Measurements from ENCODE around the gene RPL39.
A peak's percentile ranks its signal among the peaks of the same experiment; 100 is the strongest.
"Not testable (repeated sequence)": the region's sequence is repeated elsewhere in the genome, so short reads cannot be mapped to it uniquely, and the experiment has no call there.

Gene RPL39

DNA sequence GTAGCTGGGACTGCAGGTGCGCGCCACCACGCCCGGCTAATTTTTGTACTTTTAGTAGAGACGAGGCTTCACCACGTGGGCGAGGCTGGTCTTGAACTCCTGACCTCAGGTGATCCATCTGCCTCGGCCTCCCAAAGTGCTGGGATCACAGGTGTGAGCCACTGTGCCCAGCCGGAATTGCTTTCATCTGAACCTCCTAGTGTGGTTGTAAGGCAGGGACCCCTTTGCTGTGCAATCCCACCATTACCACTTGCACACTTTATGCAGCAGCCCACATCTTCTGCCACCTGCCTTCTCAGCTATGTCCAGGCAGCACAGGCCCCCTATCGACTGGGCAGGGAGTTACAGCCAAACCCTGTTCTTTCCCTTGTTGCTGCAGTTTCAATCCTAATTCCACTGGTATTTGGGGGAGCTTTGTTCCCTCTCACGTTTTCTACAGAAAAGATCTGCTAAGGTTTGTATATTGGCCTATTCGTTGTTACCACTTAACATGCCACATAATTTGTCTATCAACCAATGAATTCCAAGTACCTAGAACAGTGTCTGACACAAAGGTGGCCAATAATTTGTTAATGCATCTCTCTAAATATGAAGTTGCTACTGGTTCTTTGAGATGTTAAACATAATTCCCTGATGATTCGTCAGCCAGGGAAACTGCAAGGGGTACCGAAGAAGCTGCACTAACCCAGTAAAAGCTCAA is 6.5 kb downstream of the RPL39 start:
- peak overlapping the region; percentile 21 for H3K4me3 ChIP-seq (ENCODE audit: low read depth, low read length)
- TF ChIP-seq MAX (IDR thresholded peaks at IDR 0.05; ENCODE audit: low read depth, low read length) (no peak), MYC (IDR thresholded peaks at IDR 0.05; ENCODE audit: low read depth, low read length) (no peak), POLR2A (IDR thresholded peaks at IDR 0.05; ENCODE audit: extremely low read depth, insufficient read length) (no peak)
- TF ChIP-seq, protein P1, sequence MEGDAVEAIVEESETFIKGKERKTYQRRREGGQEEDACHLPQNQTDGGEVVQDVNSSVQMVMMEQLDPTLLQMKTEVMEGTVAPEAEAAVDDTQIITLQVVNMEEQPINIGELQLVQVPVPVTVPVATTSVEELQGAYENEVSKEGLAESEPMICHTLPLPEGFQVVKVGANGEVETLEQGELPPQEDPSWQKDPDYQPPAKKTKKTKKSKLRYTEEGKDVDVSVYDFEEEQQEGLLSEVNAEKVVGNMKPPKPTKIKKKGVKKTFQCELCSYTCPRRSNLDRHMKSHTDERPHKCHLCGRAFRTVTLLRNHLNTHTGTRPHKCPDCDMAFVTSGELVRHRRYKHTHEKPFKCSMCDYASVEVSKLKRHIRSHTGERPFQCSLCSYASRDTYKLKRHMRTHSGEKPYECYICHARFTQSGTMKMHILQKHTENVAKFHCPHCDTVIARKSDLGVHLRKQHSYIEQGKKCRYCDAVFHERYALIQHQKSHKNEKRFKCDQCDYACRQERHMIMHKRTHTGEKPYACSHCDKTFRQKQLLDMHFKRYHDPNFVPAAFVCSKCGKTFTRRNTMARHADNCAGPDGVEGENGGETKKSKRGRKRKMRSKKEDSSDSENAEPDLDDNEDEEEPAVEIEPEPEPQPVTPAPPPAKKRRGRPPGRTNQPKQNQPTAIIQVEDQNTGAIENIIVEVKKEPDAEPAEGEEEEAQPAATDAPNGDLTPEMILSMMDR (IDR thresholded peaks at IDR 0.05; ENCODE audit: low read depth, low read length): peak; percentile 59
- peak; percentile 68 for DNase-seq (ENCODE audit: low read depth)

- DNase-seq (ENCODE audit: low read depth): peak; percentile 60
- H3K4me3 ChIP-seq (ENCODE audit: low read depth, low read length): no peak overlapping the region
- no peak for TF ChIP-seq MAX (IDR thresholded peaks at IDR 0.05; ENCODE audit: low read depth, low read length)
- TF ChIP-seq, protein P1 (IDR thresholded peaks at IDR 0.05; ENCODE audit: low read depth, low read length): no peak
- TF ChIP-seq POLR2A (IDR thresholded peaks at IDR 0.05; ENCODE audit: extremely low read depth, insufficient read length): no peak
- TF ChIP-seq MYC (IDR thresholded peaks at IDR 0.05; ENCODE audit: low read depth, low read length): no peak
Observed at GRCh38 chrX:119783026-119783425, 8.4 kb downstream of the RPL39 start.

DNA sequence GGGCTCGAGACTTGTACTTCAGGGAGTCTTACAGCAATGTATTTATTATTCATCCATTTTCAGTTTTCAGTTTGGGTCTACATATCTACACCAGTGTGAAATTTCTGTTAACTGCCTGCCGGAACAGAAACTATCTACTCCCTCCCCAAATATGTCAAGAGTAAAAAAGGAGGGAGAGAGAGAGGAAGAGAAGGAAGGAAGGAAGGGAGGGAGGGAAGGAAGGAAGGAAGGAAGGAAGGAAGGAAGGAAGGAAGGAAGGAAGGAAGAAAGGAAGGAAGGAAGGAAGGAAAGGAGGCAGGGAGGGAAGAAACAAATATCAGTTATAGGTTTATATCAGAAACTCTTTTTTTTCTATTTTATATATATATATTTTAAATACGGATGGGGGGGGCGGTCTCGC is 12.6 kb downstream of the RPL39 start:
- H3K4me3 ChIP-seq (ENCODE audit: low read depth, low read length): no peak overlapping the region
- no peak for TF ChIP-seq MYC (IDR thresholded peaks at IDR 0.05; ENCODE audit: low read depth, low read length)
- no peak for TF ChIP-seq POLR2A (IDR thresholded peaks at IDR 0.05; ENCODE audit: extremely low read depth, insufficient read length)
- TF ChIP-seq, protein P1 (IDR thresholded peaks at IDR 0.05; ENCODE audit: low read depth, low read length): no peak
- TF ChIP-seq MAX (IDR thresholded peaks at IDR 0.05; ENCODE audit: low read depth, low read length): no peak
- DNase-seq (ENCODE audit: low read depth): no peak

DNA sequence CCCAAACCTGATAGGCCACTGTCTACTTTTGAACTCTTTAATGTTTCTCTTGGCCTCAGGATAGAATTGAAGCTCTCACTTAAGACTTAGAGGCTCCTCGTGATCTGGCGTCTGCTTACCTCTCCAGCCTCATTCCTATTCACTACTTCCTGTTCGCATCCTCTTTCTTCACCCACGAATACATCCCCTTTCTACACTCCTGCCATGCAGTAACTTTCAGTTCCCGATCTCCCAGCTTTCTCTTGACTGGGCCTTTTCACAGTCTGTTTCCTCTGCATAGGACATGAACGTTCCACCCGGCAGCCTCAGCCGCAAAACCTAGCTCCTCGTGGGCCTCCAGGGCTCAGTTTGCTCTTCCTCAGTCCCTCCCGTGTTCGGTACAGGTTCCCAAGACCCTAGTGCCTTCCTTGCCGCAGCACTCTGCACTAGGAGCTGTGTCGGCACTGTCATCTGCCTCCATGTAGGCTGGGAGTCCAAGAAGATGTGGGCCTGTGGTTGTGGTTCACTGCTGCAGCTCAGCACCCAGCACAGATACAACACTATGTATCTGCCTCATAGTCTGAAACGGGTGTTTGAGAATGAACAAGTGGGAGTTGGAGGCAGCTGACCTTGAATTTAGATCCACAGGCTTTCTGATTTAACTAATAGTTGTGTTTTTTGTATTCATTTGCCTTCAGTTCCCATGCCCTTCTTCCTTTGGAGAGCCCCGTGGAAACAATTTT is 15.8 kb downstream of the RPL39 start:
- TF ChIP-seq POLR2A (IDR thresholded peaks at IDR 0.05; ENCODE audit: extremely low read depth, insufficient read length) (no peak), MAX (IDR thresholded peaks at IDR 0.05; ENCODE audit: low read depth, low read length) (no peak), MYC (IDR thresholded peaks at IDR 0.05; ENCODE audit: low read depth, low read length) (no peak)
- TF ChIP-seq, protein P1 (IDR thresholded peaks at IDR 0.05; ENCODE audit: low read depth, low read length): no peak
- no peak for DNase-seq (ENCODE audit: low read depth)
- H3K4me3 ChIP-seq (ENCODE audit: low read depth, low read length): no peak overlapping the region

DNA sequence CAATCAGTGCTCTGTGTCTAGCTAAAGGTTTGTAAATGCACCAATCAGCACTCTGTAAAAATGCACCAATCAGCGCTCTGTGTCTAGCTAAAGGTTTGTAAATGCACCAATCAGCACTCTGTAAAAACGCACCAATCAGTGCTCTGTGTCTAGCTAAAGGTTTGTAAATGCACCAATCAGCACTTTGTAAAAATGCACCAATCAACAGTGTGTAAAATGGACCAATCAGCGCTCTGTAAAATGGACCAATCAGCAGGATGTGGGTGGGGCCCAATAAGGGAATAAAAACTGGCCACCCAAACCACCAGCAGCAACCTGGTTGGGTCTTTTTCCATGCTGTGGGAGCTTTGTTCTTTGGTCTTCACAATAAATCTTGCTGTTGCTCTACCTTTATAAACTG is 22.0 kb downstream of the RPL39 start:
- not testable (repeated sequence) for DNase-seq (ENCODE audit: low read depth); H3K4me3 ChIP-seq (ENCODE audit: low read depth, low read length)

- H3K4me3 ChIP-seq (ENCODE audit: low read depth, low read length); DNase-seq (ENCODE audit: low read depth): not testable (repeated sequence)
Observed at GRCh38 chrX:119768436-119768835, 23.0 kb downstream of the RPL39 start.

All from NB4 (cell line).